Head of caudate nucleus (tissue), 42 donors: ENCODE data around the gene GRIA1.
"Not testable (repeated sequence)": the region's sequence is repeated elsewhere in the genome, so short reads cannot be mapped to it uniquely, and the experiment has no call there.

Experiments
- DNase-seq, 42 donors: peaks; one replicate each; pipeline versions ENCODE4 v3.0.0 to v3.0.0-alpha.2; 2020 to 2021; ENCODE audit warnings: mixed read lengths in 7 of 42
- intact Hi-C: fragments of 100-400 bp; cut with DNase I; formaldehyde crosslinking; loops from one replicate; pipeline ENCODE4 v1.15.0; 2022

The GRIA1 gene

GRCh38 chr5:153676406-153676805 lies 185.9 kb downstream of the GRIA1 start:
- DNase-seq: no peak
- intact Hi-C loops: no loop called here

- intact Hi-C loops: no loop called here
- DNase-seq: peak in 36 of 42 donors; percentile 9 to 85 (median 46)
Measured at GRCh38 chr5:153676821-153677220, 186.4 kb downstream of the GRIA1 start.

- intact Hi-C loops: no loop called here
- no peak for DNase-seq
Measured at GRCh38 chr5:153678617-153679329, 188.3 kb downstream of the GRIA1 start.

GRCh38 chr5:153690236-153690635 lies 199.8 kb downstream of the GRIA1 start:
- intact Hi-C loops: no loop called here

GRCh38 chr5:153696256-153696655 lies 205.8 kb downstream of the GRIA1 start:
- no peak for DNase-seq
- intact Hi-C loops: no loop called here

More at GRCh38 chr5:153690236-153690635, 199.8 kb downstream of the GRIA1 start:
- no peak for DNase-seq

GRCh38 chr5:153699035-153699434 lies 208.6 kb downstream of the GRIA1 start:
- DNase-seq: no peak
- intact Hi-C loops: no loop called here

GRCh38 chr5:153700940-153701339 lies 210.5 kb downstream of the GRIA1 start:
- intact Hi-C loops: no loop called here
- DNase-seq: peak in 5 of 42 donors; percentile 14 to 28 (median 24)

GRCh38 chr5:153702265-153702664 lies 211.8 kb downstream of the GRIA1 start:
- intact Hi-C loops: no loop called here
- no peak for DNase-seq

- DNase-seq: no peak
- intact Hi-C loops: no loop called here
Measured at GRCh38 chr5:153704110-153704509, 213.6 kb downstream of the GRIA1 start.

GRCh38 chr5:153707626-153708025 lies 217.2 kb downstream of the GRIA1 start:
- intact Hi-C loops: no loop called here
- DNase-seq: no peak

GRCh38 chr5:153711755-153712154 lies 221.3 kb downstream of the GRIA1 start:
- no peak for DNase-seq
- intact Hi-C loops: no loop called here

GRCh38 chr5:153712946-153713345 lies 222.5 kb downstream of the GRIA1 start:
- no peak for DNase-seq
- intact Hi-C loops: no loop called here

- intact Hi-C loops: no loop called here
- no peak for DNase-seq
Measured at GRCh38 chr5:153713943-153714342, 223.5 kb downstream of the GRIA1 start.

- intact Hi-C loops: no loop called here
- peak in 2 of 42 donors; percentile 20 to 42 for DNase-seq
Measured at GRCh38 chr5:153714798-153715197, 224.3 kb downstream of the GRIA1 start.

- intact Hi-C loops: no loop called here
- peak in 2 of 42 donors; percentile 6 to 12 for DNase-seq
Measured at GRCh38 chr5:153717287-153717686, 226.8 kb downstream of the GRIA1 start.

GRCh38 chr5:153718713-153719112 lies 228.2 kb downstream of the GRIA1 start:
- DNase-seq: no peak
- intact Hi-C loops: no loop called here

- no peak for DNase-seq
- intact Hi-C loops: no loop called here
Measured at GRCh38 chr5:153719324-153719723, 228.9 kb downstream of the GRIA1 start.

GRCh38 chr5:153723022-153723610 lies 232.6 kb downstream of the GRIA1 start:
- peak in 7 of 42 donors; percentile 9 to 66 (median 35) for DNase-seq
- intact Hi-C loops: not testable (repeated sequence)

- intact Hi-C loops: no loop called here
- no peak for DNase-seq
Measured at GRCh38 chr5:153742060-153742459, 251.6 kb downstream of the GRIA1 start.

GRCh38 chr5:153744751-153745150 lies 254.3 kb downstream of the GRIA1 start:
- intact Hi-C loops: no loop called here
- no peak for DNase-seq
